Stimulated activated CD8-positive, alpha-beta memory T cell treated with anti-CD3 and anti-CD28 coated beads, Interleukin-2, amount 100 ng/mL, for 48 hours (primary cell): ENCODE results near the gene PLCZ1.
"Not testable (repeated sequence)": the region's sequence is repeated elsewhere in the genome, so short reads cannot be mapped to it uniquely, and the experiment has no call there.

Experiments used
- DNase-seq, 2 donors: peaks; one replicate each; pipeline ENCODE4 v3.0.0-alpha.2; 2020; ENCODE audit warnings: low read depth in 2 of 2

PLCZ1 gene

DNA sequence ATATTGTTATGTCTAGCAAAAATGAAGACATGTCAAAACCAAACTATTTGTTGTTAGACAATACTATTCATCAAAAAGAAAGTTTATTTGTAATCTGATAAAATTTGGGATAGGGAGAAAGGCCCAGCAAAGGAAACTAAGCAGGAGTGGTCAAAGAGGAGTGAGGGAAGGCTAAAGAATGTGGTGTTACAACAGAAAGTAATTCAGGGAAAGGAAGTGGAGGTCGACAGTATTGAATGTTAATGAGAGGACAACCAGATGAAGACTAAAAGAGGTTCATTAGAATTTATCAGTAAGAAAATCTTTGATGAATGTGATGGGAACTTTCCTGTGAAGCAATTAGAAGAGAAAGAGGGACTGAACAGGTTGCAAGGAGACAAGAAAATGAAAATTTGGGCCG, 33.9 kb downstream of the PLCZ1 start:
- no peak for DNase-seq

DNA sequence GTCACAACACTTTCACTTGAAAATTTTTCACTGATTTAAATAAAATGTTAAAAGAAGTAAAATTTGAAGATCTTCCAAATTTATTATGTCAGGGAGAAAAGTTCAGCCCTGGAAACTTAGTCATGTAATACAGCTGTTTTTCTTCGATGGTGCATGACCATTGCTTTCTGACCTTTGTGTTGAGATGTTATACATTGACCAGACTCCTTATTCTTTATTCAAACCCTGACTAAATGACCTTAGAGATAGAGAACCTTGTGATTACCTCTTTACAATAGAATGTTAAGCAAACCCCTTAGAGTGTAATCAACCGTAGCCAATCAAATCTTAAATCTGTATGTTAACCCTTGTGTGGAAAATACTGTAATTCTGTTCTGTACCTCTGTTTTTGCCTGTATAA, 34.5 kb downstream of the PLCZ1 start:
- DNase-seq, result no peak

DNA sequence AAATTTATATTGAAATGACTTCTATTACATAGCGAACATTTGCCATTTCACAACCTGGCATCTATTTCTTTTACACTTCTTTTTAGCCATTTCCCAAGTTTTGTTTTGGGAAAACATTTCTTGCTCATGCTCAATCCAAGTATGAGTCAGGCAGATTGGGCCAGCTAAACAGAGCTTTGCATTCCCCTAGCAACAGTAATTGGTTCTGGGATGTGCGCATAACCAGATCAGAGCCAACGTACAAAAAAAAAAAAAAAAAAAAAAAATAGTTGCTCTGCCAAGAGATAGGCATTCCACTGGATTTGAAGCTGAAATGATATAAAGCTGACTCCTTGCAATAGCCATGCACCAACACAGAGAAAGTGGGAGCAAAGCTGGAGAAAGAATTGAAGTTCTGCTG, 37.5 kb downstream of the PLCZ1 start:
- no peak for DNase-seq

DNA sequence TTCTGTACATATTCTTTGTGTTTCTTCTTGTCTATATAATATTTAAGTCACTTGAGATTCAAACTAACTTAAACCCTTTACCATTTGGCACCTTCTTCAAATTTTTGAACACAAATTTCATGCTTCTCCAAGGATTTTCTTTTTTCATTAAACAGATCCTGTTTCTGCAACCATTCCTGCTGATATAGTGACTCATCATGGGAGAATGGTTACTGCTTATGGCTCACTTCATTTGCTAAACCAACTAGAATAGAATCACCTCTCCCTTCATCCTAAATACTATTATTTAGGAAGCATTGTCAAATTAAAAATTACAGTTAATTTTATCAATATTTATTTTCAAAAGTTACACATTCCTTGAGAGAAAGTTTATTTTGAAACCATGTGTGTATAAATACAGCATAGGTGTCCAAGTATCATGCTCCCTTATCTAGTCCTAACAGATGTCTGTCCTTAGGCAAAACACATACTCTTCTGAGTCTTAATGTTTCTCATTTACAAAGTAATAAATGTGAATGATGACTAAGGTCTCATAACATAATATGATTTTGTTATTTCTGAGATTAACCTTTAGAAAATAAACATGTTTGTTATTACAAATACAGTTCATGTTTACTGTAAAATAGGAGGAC, 40.7 kb downstream of the PLCZ1 start:
- DNase-seq, result no peak

DNA sequence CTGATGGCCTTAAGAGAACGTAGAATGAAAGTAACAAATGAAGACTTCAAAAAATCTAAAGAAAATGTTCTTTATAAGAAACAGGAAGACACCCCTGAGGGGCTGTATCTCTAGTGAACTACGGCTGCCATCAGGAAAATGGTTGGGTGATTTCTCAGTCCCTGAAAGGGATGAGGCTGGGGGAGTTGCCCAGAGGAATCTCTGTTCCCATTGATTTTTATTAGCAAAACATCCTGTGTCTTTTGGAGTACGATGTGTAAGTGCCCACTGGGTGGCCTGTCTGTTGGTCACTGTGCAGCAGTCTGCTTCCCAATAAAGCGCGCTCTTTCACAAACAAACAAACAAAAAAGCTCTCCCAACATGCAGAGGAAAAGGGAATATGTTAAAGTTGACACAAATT, 43.8 kb downstream of the PLCZ1 start:
- not testable (repeated sequence) for DNase-seq

DNA sequence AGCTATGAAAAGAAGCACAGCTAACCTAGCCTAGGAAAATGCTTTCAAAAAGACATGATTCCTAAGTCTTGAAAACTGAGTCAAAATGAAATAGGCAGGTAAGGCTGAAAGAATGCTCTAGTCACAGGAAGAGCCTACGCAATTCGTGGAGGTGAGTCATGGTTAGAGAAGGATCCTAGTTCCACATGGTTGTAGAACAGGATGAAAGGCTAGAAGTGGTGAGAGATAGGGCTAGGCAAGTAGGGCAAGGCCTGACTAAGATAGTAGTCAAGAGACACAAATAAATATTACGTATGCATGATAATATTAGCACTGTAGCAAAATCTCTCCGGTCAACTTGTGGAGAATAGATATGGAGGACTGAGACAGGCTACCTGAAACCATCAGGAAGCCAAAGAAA, 47.2 kb downstream of the PLCZ1 start:
- DNase-seq, result no peak

DNA sequence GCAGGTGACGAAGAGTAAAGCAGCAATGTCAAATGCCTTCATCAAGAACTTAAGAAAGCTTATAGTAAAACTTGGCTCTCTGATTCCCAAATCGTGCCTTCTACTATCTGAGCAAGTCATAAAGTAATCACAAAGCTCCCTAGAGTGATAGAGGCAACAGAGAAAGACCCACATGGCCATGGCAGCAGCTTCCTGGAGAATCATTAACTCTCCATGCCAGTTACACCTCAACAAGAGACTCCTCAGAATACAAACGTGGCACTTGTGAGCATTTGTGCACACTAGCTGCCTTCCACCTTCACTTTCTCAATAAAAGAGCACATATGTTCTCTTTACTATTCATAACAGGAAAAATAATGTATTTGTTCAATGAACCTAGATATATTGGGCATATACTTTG, 48.0 kb downstream of the PLCZ1 start:
- no peak for DNase-seq

DNA sequence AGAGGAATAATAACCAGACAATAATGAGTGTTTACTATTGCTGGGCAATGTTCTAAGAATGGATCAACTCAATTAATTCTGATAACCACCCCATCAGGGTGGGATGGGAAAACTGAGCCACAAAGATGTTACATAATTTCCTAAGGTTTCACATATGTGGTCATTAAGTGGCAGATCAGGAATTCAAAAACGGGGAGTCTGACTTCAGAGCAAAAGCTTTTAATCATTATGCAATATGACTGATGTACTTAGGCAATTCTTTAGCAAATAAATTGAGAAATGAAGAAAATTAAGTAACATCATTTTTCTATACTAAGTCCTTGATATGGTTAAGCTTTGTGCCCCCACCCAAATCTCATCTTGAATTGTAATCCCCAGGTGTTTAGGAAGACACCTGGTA, 53.4 kb downstream of the PLCZ1 start:
- DNase-seq, result no peak

DNA sequence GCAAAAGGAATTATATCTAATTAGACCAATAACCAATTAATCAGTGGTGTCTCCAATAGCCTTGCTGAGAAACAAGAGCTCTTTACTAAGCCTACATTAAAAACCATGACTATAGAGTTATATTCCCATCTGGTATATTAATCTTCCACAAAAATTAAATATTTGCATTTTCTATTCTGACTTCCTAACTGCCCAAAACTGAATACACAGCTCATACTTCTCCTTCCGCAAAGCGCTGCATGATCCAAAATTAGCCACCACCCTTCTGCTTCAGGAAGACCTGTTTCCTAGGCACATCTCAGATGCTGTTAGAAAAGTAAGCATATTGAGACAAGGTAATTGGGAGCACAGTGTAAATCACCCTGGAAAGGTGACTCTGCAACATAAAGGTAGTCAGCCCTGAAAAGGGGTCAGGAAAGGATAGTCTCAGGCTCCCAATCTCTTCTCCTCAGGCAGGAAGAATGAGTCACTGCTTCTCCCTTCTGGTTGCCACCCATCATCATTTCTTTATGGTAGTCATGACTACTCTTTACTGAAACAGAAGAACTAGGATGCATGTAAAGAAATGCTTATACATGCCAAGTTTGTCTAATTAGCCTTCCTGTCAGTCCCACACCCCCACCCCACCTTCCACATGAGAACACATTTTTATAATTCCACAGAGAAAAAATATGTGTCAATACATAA, 54.3 kb downstream of the PLCZ1 start:
- DNase-seq, result no peak

DNA sequence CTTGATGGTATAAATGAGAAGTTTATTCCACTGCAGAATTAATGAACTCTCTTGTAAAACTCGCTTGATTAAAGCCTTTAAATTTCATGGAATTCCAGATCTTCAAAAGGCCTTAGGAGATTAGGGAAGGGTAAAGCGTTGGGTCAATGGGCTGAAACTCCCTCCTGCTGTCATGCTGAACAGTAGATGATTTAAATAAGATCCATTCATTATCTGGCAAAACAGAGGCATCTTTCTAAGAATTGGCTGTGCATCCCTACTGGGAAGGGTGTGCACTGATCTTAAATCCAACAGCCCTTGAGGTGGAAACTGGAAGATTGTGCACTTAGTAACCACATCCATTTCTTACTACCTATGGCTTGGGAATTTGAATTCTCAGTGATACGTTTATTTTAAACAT, 56.0 kb downstream of the PLCZ1 start:
- DNase-seq, result no peak

DNA sequence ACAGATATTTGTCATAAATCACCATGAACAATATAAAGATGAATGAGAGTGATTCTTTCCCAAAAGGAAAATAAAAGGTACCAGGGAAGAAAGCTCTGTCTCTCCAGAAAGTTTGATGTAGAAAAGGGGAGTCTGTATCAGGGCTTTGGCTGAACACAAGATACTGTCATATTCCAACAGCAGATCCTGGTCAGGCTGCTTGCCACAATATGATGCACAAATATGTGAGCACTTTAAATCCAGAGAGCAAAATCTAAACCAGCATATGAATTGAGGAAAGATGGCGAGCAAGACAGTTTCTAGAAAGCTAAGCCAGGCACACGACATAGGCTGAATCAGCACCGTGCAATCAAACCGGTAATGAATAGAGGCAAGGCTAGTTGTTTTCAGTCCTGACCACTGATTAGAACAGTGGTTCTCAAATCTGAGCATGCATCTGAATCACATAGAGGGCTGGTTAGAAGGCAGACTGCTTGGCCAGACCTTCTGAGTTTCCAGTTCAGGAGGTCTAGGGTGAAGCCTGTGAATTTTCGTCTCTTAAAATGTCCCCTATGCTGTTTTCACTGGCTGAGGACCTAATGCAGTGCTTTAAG, 60.7 kb downstream of the PLCZ1 start:
- no peak for DNase-seq

DNA sequence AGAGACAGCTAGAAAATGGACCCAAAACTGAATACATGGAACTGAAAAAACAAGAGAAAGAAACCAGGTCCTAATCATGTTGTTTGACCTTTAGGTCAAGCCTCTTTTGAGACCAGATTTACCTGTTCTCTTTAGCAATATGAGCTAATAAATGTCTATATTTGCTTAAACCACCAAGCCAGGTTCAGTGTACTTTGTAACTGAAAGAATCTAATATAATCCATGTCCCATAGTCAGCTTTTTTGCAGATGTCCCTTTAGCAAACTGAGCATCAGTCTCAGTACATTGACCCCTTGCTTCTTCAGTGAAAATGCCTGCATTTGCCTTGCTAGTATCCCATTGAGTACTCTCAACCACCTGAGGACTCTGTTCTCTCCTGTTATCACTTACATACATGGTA, 61.7 kb downstream of the PLCZ1 start:
- no peak for DNase-seq

DNA sequence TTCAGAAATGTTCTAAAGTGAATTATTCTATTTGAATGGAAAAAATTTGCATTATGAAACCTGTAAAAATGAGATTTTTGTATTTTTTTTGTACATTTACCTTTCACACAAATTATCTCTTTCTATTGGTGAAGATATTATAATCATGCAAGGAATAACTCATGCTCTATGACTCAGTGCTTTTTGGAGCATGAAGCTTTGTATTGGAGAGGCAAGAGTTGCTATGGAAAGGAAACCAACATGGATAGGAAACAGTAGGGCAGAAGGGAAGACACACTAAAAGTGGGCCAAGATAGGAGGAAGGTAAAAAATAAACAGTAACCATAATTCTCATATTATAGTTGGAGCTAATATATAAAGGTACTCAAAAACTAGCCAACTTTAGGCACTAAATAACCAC, 79.0 kb downstream of the PLCZ1 start:
- DNase-seq, result no peak

DNA sequence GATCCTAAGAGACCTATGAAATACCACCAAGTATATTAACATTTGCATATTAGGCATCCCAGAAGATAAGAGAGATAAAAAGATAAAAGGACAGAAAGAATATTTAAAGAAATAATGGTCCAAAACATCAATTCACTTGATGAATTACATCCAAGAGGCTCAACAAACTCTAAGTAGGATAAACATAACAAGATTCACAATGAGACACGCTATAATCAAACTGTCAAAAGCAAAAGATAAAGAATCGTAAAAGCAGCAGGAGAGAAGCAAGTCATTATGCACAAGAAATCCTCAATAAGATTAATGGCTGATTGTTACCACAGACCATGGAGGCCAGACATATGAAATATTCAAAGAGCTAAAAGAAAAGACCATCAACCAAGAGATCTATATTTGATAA, 79.6 kb downstream of the PLCZ1 start:
- no peak for DNase-seq

DNA sequence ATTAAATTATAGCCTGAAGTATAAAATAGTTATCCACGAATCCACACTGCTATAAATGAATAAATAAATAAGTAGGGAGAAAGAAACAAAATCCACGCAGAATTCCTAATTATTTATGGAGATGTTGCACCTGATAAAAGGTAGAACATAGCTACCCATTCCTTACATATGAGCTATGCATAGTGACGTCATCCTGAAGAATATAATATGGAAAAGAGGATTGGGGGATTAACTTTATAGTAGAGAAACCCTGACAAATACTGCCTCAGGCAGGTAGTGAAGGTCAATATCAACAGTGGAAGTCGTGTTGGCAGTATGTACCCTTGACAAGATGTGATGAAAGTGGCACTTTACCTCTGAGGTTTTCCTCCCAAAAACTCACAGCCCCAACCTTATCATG, 82.5 kb downstream of the PLCZ1 start:
- no peak for DNase-seq

DNA sequence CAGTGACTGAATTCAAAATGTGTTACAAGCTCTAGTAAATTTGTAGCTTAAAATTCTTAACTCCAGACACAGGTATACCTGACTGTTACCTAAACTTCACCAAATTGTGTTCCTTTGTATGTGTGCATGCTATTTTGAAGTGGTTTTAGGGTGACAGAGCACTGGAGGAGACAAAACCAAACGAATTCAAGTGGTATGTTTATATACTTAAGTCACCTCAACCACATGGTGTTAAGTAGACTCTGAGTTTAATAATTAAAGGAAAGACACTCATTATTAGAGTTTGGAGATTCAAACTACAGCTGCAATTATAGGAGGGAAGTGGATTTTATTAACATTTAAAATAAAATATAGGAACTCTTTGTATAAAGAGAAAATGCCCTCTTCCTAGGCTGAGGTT, 84.3 kb downstream of the PLCZ1 start:
- no peak for DNase-seq

DNA sequence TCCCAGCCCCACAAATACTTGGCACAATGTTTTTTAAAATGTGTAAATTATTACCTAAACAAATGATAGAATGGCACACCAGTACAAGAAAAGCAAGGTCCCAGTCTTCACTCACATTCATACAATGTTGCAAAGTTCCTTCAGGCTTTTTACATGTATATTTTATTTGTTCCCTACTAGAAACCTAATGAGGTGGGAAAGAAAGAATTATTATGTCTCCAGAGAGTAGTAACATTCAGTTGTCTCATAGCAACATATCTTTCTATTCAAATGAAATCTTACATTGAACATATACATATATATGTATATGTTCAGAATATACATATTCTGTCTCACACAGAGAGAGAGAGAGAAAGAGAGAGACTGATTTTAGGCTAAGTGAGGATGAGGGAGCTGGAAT, 85.2 kb downstream of the PLCZ1 start:
- no peak for DNase-seq

DNA sequence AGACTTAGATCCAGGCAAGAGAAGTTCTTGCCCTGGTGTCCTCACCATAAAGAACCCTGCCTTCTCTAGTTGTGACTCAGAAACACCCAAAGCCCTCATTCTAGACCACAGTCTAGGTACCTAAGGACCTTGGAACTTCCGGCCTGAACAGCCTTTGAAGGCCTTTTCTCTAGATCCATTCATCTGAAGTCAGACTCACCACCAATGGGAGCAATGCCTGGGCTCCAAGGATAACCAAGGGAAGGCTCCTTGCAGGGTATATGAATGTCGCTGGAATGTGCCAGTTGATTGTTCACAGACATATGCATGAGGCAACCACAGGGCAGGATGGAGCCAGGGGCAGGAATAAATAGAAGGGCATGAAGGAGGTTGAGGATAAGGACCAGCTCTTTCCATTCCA, 86.3 kb downstream of the PLCZ1 start:
- no peak for DNase-seq

DNA sequence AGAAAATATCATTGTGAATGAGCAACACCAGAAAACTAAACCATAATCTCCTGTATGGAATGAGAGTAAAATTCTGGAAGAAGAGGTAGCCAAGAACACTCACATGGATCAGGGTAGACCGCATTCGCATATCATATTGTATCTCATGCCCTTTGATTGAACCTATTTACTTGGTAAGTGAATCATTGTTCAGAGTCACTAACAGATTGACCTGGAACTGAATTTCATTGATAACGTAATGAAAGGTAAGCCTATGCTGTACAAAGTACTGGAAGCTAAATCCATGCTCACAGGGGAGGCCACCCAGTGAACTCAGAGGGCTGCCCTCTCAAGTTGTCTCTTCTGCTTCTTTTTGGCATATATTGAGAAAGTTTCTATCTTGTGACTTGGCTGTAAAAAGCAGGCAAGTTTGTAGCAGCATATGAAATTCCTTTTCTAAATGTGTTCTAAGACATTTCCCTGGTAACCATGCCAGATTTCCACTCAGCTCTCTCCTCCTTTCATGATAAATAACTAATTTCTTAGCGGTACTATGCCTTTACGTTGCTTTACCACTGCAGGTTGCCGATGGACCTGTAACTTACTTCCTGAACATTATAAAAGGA, 91.4 kb downstream of the PLCZ1 start:
- no peak for DNase-seq

DNA sequence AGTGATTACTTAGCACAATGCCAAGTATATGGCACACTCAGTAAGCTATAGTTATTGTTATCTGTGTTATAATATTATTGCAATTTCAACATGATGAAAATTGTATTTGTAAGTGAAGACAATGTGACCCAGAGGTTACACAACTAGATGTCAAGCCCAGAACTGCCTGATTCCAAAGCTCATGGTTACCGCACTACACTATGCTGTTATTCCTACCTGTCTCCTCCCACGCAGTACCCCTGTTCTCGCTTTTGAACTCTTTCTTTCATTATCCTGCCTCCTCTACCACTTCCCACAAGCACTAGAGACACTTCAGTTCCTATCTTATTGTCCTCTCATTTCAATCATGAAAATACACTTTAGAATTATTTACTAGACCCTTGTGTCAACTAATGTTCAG, 93.2 kb downstream of the PLCZ1 start:
- DNase-seq, result no peak

DNA sequence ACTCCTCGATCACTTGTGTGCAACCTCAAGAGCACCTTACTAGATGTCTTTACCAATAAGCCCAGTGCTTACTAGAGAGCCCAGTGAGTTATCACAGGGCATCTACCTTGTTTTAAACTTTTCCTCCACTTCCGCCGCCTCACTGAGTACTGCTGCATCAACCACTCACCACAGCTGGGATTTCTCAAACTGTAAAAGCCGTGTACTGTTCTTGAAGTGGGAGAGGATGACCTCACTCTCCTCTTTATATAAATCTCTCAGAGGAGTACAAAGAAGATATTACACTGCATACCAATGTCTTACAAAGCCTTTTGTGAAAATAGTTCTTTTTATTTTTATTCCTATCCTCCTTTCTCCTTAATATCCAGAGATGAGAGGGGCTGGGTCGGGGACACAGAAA, 94.1 kb downstream of the PLCZ1 start:
- DNase-seq, result no peak

DNA sequence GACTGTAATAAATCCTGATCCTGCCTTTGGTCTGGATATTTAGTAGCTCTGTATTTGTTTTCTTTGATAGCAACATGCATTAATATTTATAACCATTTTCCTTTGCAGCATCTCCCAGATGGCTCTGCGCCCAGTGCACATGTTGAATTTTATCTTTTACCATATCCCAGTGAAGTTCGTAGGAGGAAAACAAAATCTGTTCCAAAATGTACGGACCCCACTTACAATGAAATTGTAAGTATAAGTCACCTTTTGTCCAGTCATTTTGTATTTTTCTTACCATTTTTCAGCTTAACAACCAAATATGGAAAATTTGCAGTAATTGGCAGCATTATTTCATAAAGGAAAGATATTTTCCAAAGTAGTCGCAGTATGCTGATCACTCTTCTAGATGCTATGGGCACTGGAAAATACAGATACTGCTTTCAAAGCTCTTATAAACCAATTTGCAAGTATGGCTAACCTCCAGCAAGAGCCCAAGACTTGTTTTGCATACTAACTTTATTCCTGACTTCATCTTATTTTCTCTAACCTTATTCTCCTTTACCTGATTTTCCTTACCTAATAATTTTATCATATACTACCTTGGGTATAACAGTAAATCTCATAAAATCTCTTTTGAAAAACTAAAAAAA, 97.4 kb downstream of the PLCZ1 start:
- DNase-seq, result no peak

DNA sequence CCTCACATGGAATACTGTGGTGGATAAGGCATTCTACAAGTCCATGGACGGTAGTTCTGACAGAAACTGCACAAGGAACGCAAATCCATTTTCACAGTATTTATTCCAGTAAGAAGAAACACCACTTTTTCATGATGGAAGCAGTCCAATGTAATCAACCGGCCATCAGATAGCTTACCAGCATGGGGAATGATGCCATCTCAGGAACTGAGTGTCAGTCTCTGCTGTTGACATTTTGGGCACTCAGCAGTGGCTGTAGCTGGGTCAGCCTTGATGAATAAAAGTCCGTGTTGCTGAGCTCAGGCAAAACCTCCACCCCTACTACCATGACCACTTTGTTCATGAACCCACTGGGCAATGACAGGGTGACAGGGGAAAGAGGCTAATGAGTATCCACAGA, 103.4 kb downstream of the PLCZ1 start:
- DNase-seq, result no peak
